DND-41 (cell line): ENCODE measurements around the gene STMN3.

Source experiments
- ATAC-seq: fragments of 200-7000 bp; cut with Tn5 transposase; 3 replicates; pipeline ENCODE4 v1.9.1; 2021; ENCODE audit warnings: low read depth; ENCODE audit not compliant: insufficient read depth
- DNase-seq: peaks from one replicate; pipeline ENCODE4 v3.0.0-alpha.2; 2020
- H2AFZ ChIP-seq: 2 replicates; pipeline ENCODE4 v1.6.0; 2012; ENCODE audit warnings: low read depth, low read length
- H3K27ac ChIP-seq: 2 replicates; pipeline ENCODE4 v1.5.1; 2012; ENCODE audit warnings: low read length, inconsistent platforms
- H3K27me3 ChIP-seq: fragments of 200-600 bp; sonication (generic); 2 replicates; pipeline ENCODE4 v1.6.0; 2012; ENCODE audit warnings: low read length, mild to moderate bottlenecking, inconsistent platforms; ENCODE audit not compliant: insufficient read depth, poor library complexity
- H3K36me3 ChIP-seq: 2 replicates; pipeline ENCODE4 v1.5.1; 2012; ENCODE audit warnings: low read length, inconsistent platforms; ENCODE audit not compliant: insufficient read depth
- H3K4me1 ChIP-seq: 2 replicates; pipeline ENCODE4 v1.5.1; 2012; ENCODE audit warnings: mild to moderate bottlenecking, low read length; ENCODE audit not compliant: insufficient read depth
- H3K4me2 ChIP-seq: 2 replicates; pipeline ENCODE4 v1.6.0; 2012; ENCODE audit warnings: mild to moderate bottlenecking, moderate library complexity, low read length, inconsistent platforms; ENCODE audit not compliant: insufficient read depth
- H3K4me3 ChIP-seq, 2 experiments: fragments of 200-600 bp in 1 of 2; shearing (Covaris generic) in 1 of 2; 2 replicates each; pipeline ENCODE4 v1.5.1; 2012 to 2016; ENCODE audit warnings: inconsistent platforms in 2 of 2, low read length in 2 of 2, mild to moderate bottlenecking in 2 of 2, low read depth in 1 of 2, moderate library complexity in 1 of 2
- H3K79me2 ChIP-seq: 2 replicates; pipeline ENCODE4 v1.6.0; 2012; ENCODE audit warnings: low read length, inconsistent platforms; ENCODE audit not compliant: insufficient read depth
- H3K9ac ChIP-seq: 2 replicates; pipeline ENCODE4 v1.6.0; 2012; ENCODE audit warnings: low read depth, mild to moderate bottlenecking, inconsistent platforms, low read length, moderate library complexity
- H3K9me3 ChIP-seq: 2 replicates; pipeline ENCODE4 v1.5.1; 2012; ENCODE audit warnings: low read length, moderate library complexity, mild to moderate bottlenecking, inconsistent platforms; ENCODE audit not compliant: insufficient read depth, severe bottlenecking
- H4K20me1 ChIP-seq: 2 replicates; pipeline ENCODE4 v1.6.0; 2012; ENCODE audit warnings: low read length; ENCODE audit not compliant: insufficient read depth
- EZH2 ChIP-seq: IDR thresholded peaks from 3 replicates; pipeline ENCODE4 v1.6.1; 2012; ENCODE audit warnings: borderline replicate concordance, low read depth, mild to moderate bottlenecking, moderate library complexity, low read length, inconsistent platforms; ENCODE audit not compliant: severe bottlenecking
- TF ChIP-seq, protein P1 (sequence below): IDR thresholded peaks from 2 replicates; pipeline ENCODE4 v1.5.1; 2012; ENCODE audit warnings: borderline replicate concordance, low read length, moderate library complexity, mild to moderate bottlenecking; ENCODE audit not compliant: poor library complexity, severe bottlenecking; ENCODE audit errors: extremely low read depth

Gene STMN3

DNA sequence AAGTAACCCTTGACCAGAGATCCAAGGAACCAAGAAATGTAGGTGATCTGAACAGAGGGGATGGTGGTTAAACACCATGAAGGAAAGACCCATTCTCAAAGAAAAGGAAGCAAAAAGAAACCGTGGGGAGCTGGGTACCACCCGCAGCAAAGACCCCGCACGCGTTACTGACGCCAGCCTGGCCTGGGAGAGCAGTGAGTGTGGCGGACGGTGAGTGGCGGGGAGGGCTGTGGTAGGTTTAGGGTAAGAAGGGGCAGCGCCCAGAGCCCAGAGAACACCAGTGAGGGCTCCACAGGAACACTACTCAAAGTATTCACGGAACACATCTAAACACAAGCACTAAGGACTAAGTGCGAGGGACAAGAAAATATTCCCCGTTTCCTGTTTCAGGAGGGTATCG lies 30.5 kb downstream of the STMN3 start:
- Histone ChIP-seq H3K79me2 (peaks cover 94% of the 10 kb centered on the region), H2AFZ (no peak overlapping the region), H3K27me3 (no peaks in the 10 kb centered on the region), H3K4me2 (peak overlapping the region; percentile 30), H3K27ac (peak overlapping the region; percentile 53; the same call in 1 of the 2 replicates), H3K9me3 (no peaks in the 10 kb centered on the region), H3K36me3 (peaks cover 50% of the 10 kb centered on the region), H4K20me1 (peaks cover 42% of the 10 kb centered on the region), H3K4me3 (no peak overlapping the region), H3K4me1 (peaks cover 27% of the 10 kb centered on the region), H3K9ac (peak overlapping the region; percentile 3; the same call in 1 of the 2 replicates)
- ATAC-seq (no peak), DNase-seq (no peak)
- TF ChIP-seq EZH2: no peak
- TF ChIP-seq, protein P1, sequence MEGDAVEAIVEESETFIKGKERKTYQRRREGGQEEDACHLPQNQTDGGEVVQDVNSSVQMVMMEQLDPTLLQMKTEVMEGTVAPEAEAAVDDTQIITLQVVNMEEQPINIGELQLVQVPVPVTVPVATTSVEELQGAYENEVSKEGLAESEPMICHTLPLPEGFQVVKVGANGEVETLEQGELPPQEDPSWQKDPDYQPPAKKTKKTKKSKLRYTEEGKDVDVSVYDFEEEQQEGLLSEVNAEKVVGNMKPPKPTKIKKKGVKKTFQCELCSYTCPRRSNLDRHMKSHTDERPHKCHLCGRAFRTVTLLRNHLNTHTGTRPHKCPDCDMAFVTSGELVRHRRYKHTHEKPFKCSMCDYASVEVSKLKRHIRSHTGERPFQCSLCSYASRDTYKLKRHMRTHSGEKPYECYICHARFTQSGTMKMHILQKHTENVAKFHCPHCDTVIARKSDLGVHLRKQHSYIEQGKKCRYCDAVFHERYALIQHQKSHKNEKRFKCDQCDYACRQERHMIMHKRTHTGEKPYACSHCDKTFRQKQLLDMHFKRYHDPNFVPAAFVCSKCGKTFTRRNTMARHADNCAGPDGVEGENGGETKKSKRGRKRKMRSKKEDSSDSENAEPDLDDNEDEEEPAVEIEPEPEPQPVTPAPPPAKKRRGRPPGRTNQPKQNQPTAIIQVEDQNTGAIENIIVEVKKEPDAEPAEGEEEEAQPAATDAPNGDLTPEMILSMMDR: no peak

DNA sequence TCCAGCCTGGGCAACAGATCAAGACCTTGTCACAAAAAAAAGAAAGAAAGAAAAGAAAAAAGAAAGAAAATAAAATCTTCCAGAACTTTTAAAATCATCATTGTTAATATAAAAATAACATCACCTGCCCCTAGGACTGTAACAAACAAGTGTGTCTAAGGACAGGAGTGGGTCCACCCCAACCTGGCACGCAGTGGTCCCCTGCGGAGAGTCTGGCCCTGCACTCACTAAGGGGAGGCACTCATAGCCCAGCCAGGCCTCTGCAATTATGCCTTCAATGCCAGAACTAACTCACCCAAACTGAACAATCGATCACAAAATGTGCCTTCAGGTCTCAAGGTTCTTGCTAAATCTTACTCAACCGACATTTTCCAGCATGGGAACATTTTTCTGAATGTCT lies 31.1 kb downstream of the STMN3 start:
- H3K27me3 ChIP-seq: no peaks in the 10 kb centered on the region
- peak overlapping the region; percentile 53 for H3K27ac ChIP-seq
- H4K20me1 ChIP-seq: peaks cover 49% of the 10 kb centered on the region
- H3K4me2 ChIP-seq: no peak overlapping the region
- no peak overlapping the region for H2AFZ ChIP-seq
- H3K9me3 ChIP-seq: no peaks in the 10 kb centered on the region
- peaks cover 27% of the 10 kb centered on the region for H3K4me1 ChIP-seq
- peak overlapping the region; percentile 3; the same call in 1 of the 2 replicates for H3K9ac ChIP-seq
- peaks cover 94% of the 10 kb centered on the region for H3K79me2 ChIP-seq
- H3K4me3 ChIP-seq: no peak overlapping the region
- peaks cover 56% of the 10 kb centered on the region for H3K36me3 ChIP-seq
- TF ChIP-seq EZH2: no peak
- TF ChIP-seq, protein P1: no peak
- ATAC-seq (no peak), DNase-seq (no peak)

DNA sequence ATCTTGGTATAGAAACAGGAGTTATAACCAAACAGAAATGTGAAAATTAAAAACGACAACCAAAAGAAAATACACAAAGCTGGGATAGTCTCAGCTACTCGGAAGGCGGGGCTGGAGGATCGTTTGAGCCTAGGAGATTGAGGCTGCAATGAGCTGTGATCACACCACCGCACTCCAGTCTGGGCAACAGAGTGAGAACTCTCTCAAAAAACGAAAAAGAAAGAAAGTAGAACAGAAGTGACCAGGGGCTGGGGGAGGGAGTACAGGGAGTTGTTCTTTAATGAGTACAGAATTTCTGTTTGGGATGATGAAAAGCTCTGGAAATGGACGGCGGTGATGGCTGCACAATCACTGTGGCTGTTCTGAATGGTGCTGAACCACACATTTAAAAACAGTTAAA lies 32.2 kb downstream of the STMN3 start:
- no peak for ATAC-seq
- H3K27me3 ChIP-seq: no peaks in the 10 kb centered on the region
- no peak overlapping the region for H2AFZ ChIP-seq
- peaks cover 98% of the 10 kb centered on the region for H3K79me2 ChIP-seq
- DNase-seq: no peak
- H3K4me3 ChIP-seq: no peak overlapping the region
- H3K4me2 ChIP-seq: no peak overlapping the region
- H3K4me1 ChIP-seq: peaks cover 26% of the 10 kb centered on the region
- no peak overlapping the region for H3K27ac ChIP-seq
- H3K9me3 ChIP-seq: no peaks in the 10 kb centered on the region
- no peak for TF ChIP-seq EZH2
- TF ChIP-seq, protein P1: no peak
- no peak overlapping the region for H3K9ac ChIP-seq
- H3K36me3 ChIP-seq: peaks cover 62% of the 10 kb centered on the region
- peaks cover 54% of the 10 kb centered on the region for H4K20me1 ChIP-seq

GRCh38 chr20:63619505-63619904 lies 33.7 kb downstream of the STMN3 start:
- Histone ChIP-seq H3K4me1 (peaks cover 11% of the 10 kb centered on the region), H3K4me3 (no peak overlapping the region), H2AFZ (no peak overlapping the region), H3K27ac (no peak overlapping the region), H3K36me3 (peaks cover 75% of the 10 kb centered on the region), H3K4me2 (no peak overlapping the region), H3K9ac (no peak overlapping the region), H3K79me2 (peaks cover 97% of the 10 kb centered on the region), H4K20me1 (peaks cover 54% of the 10 kb centered on the region), H3K9me3 (no peaks in the 10 kb centered on the region), H3K27me3 (no peaks in the 10 kb centered on the region)
- DNase-seq (no peak), ATAC-seq (no peak)
- TF ChIP-seq, protein P1: no peak
- TF ChIP-seq EZH2: no peak
